GM12878 (cell line): Measurements from ENCODE around the gene TBX10. TPM values are rescaled to one million over a fixed set of nuclear protein-coding genes. Genes with fewer than 3 reads are reported as not detected.
A peak's percentile ranks its signal among the peaks of the same experiment; 100 is the strongest.

Experiments used
- ATAC-seq: fragments of 200-7000 bp; cut with Tn5 transposase; 3 replicates; pipeline ENCODE4 v1.9.1; 2020; ENCODE audit warnings: mild to moderate bottlenecking, moderate library complexity
- BruUV-seq: library from RNA; stranded (reverse); fragments of 400-500 nt; replicated peaks from 2 replicates; lab custom pipeline; 2021; lab: Mats Ljungman, UMichigan
- CTCF ChIA-PET: fragments of 300-600 bp; sonication (Branson Sonifier 250); formaldehyde crosslinking; extraction: SDS; loops from one replicate; lab custom pipeline; 2021; ENCODE audit warnings: inconsistent platforms; lab: Yijun Ruan, JAX
- POLR2A ChIA-PET: fragments of 350-600 bp; formaldehyde crosslinking; extraction: SDS; loops from one replicate; lab custom pipeline; 2021; ENCODE audit warnings: inconsistent platforms; lab: Charles Lee
- RAD21 ChIA-PET: fragments of 300-600 bp; sonication (Branson Sonifier 250); formaldehyde crosslinking; loops from one replicate; lab custom pipeline; 2023; ENCODE audit warnings: antibody characterized with exemption; ENCODE audit not compliant: unreplicated experiment; lab: Charles Lee
- SMC1A ChIA-PET: fragments of 300-600 bp; sonication (Branson Sonifier 250); formaldehyde crosslinking; loops from one replicate; lab custom pipeline; 2023; ENCODE audit not compliant: unreplicated experiment, uncharacterized antibody; lab: Charles Lee
- DNase-seq: peaks from one replicate; pipeline ENCODE4 v3.0.0-alpha.2; 2011; ENCODE audit warnings: low read depth, low spot score
- FAIRE-seq: peaks from 3 replicates; lab custom pipeline; 2011; peaks lifted over from hg19 to GRCh38; lab: Jason Lieb, UNC
- H2AFZ ChIP-seq: 2 replicates; pipeline ENCODE4 v1.6.0; 2011; ENCODE audit warnings: low read depth, low read length, control low read depth; ENCODE audit not compliant: control insufficient read depth
- H3K27ac ChIP-seq: 2 replicates; pipeline ENCODE4 v1.5.1; 2011; ENCODE audit warnings: control low read depth; ENCODE audit not compliant: control insufficient read depth, insufficient read depth
- H3K27me3 ChIP-seq, 2 experiments: replicated peaks in 1 of 2; 2 replicates each; pipeline versions ENCODE4 v1.6.0 to v1.6.1; 2011; ENCODE audit warnings: low read length in 1 of 2; ENCODE audit not compliant: control insufficient read depth in 2 of 2, insufficient read depth in 2 of 2
- H3K36me3 ChIP-seq, 2 experiments: 2 replicates each; pipeline ENCODE4 v1.5.1; 2011; ENCODE audit warnings: low read length in 1 of 2; ENCODE audit not compliant: control insufficient read depth in 2 of 2, insufficient read depth in 2 of 2
- H3K4me1 ChIP-seq: 2 replicates; pipeline ENCODE4 v1.6.1; 2011; ENCODE audit warnings: mild to moderate bottlenecking, low read length, moderate library complexity, mixed read lengths; ENCODE audit not compliant: control insufficient read depth, insufficient read depth
- H3K4me2 ChIP-seq: 2 replicates; pipeline ENCODE4 v1.6.0; 2011; ENCODE audit warnings: control low read depth; ENCODE audit not compliant: control insufficient read depth, insufficient read depth
- H3K4me3 ChIP-seq: fragments of 200-600 bp; sonication (generic); 2 replicates; pipeline ENCODE4 v1.5.1; 2016
- H3K79me2 ChIP-seq: 2 replicates; pipeline ENCODE4 v1.6.0; 2011; ENCODE audit warnings: low read length; ENCODE audit not compliant: control insufficient read depth, insufficient read depth
- H3K9ac ChIP-seq: 2 replicates; pipeline ENCODE4 v1.8.0; 2011; ENCODE audit warnings: low read length, control low read depth, mixed read lengths; ENCODE audit not compliant: control insufficient read depth, insufficient read depth
- H3K9me3 ChIP-seq: replicated peaks from 3 replicates; pipeline ENCODE4 v1.5.1; 2011; ENCODE audit warnings: mild to moderate bottlenecking, low read length; ENCODE audit not compliant: control insufficient read depth, insufficient read depth
- H4K20me1 ChIP-seq: 2 replicates; pipeline ENCODE4 v1.6.0; 2011; ENCODE audit not compliant: control insufficient read depth, insufficient read depth
- BACH1 ChIP-seq: fragments of 450-650 bp; IDR thresholded peaks from 2 replicates; pipeline ENCODE4 v1.6.1; 2017; ENCODE audit warnings: mild to moderate bottlenecking, borderline replicate concordance
- DPF2 ChIP-seq: fragments of 450-650 bp; IDR thresholded peaks from 2 replicates; pipeline ENCODE4 v1.6.1; 2017; ENCODE audit warnings: mild to moderate bottlenecking
- IKZF1 ChIP-seq: fragments of 450-650 bp; conservative IDR thresholded peaks from 2 replicates; pipeline ENCODE4 v1.6.1; 2017; ENCODE audit warnings: antibody characterized with exemption, mild to moderate bottlenecking
- JUNB ChIP-seq: IDR thresholded peaks from 2 replicates; pipeline ENCODE4 v1.6.1; 2016; ENCODE audit warnings: antibody characterized with exemption, mild to moderate bottlenecking
- KDM1A ChIP-seq: fragments of 200-600 bp; sonication (generic); IDR thresholded peaks from 2 replicates; pipeline ENCODE4 v1.6.1; 2016; ENCODE audit warnings: borderline replicate concordance
- NFIC ChIP-seq: IDR thresholded peaks from 2 replicates; pipeline ENCODE4 v1.6.1; 2012; ENCODE audit warnings: low read depth, mild to moderate bottlenecking, inconsistent platforms, low read length, moderate library complexity
- NFYB ChIP-seq: IDR thresholded peaks from 2 replicates; pipeline ENCODE4 v1.6.1; 2011; ENCODE audit warnings: low read depth, mild to moderate bottlenecking, low read length, improper control_type of control experiment, moderate library complexity; ENCODE audit not compliant: insufficient read depth
- NR2C2 ChIP-seq: IDR thresholded peaks from 2 replicates; pipeline ENCODE4 v1.6.1; 2011; ENCODE audit warnings: borderline replicate concordance, low read depth; ENCODE audit not compliant: control insufficient read depth, insufficient read length
- PAX8 ChIP-seq: fragments of 450-650 bp; IDR thresholded peaks from 2 replicates; pipeline ENCODE4 v1.6.1; 2017; ENCODE audit warnings: mild to moderate bottlenecking, moderate library complexity
- SUZ12 ChIP-seq: fragments of 200-600 bp; sonication (generic); IDR thresholded peaks from one replicate; pipeline ENCODE4 v1.6.1; 2018; ENCODE audit warnings: antibody characterized with exemption, mild to moderate bottlenecking; ENCODE audit not compliant: unreplicated experiment
- TCF3 ChIP-seq: IDR thresholded peaks from 2 replicates; pipeline ENCODE4 v1.6.1; 2012; ENCODE audit warnings: low read depth, mild to moderate bottlenecking, low read length, borderline replicate concordance; ENCODE audit not compliant: insufficient read depth
- ZBED1 ChIP-seq: IDR thresholded peaks from 2 replicates; pipeline ENCODE4 v1.6.1; 2016; ENCODE audit warnings: borderline replicate concordance
- WGBS: methylation state at CpG from one replicate; pipeline ENCODE4 v1.1.6; 2016; ENCODE audit warnings: low lambda C conversion rate; ENCODE audit not compliant: insufficient replicate concordance, insufficient coverage; ENCODE audit errors: missing lambda C conversion rate; 5-methylcytosine and 5-hydroxymethylcytosine counted together
- in situ Hi-C: fragments of 300-500 bp; cut with MboI; formaldehyde crosslinking; loops from 9 replicates; pipeline ENCODE4 v1.14.3; 2018; ENCODE audit warnings: mixed read lengths
- intact Hi-C: fragments of 100-400 bp; cut with micrococcal nuclease; formaldehyde crosslinking; loops from one replicate; pipeline ENCODE4 v1.14.2; 2022; ENCODE audit not compliant: unreplicated experiment
- polyA plus RNA-seq, 11 experiments: library from polyadenylated mRNA; depleted of rRNA in 4 of 11; unstranded in 6 of 11; stranded (reverse) in 5 of 11; fragments of >200 nt; fragmentation: Nextera tagmentation in 4 of 11; fragmentation: Illumina TruSeq in 1 of 11; extraction: Ambion mirVana in 4 of 11; extraction: Trizol in 1 of 11; gene quantifications; 1 replicate in 1 of 11; 2 replicates in 10 of 11; pipeline versions ENCODE4 v1.2.1 to v1.2.3, GENCODE V29; 2011 to 2016; ENCODE audit warnings: inconsistent platforms in 2 of 11, missing spikeins in 2 of 11, low read depth in 1 of 11
- total RNA-seq, 4 experiments: library from RNA; depleted of rRNA in 3 of 4; stranded (reverse); fragments of >200 nt in 3 of 4; fragmentation: Illumina TruSeq in 1 of 4; extraction: Trizol in 1 of 4; gene quantifications; 2 replicates each; pipeline versions ENCODE4 v1.2.1 to v1.2.3, GENCODE V29; 2013 to 2021
- TF ChIP-seq, protein P1 (sequence below): IDR thresholded peaks from 2 replicates; pipeline ENCODE4 v1.6.1; 2012; ENCODE audit warnings: low read length, inconsistent platforms
- TF ChIP-seq, protein P2 (sequence below): IDR thresholded peaks from 2 replicates; pipeline ENCODE4 v1.6.1; 2011; ENCODE audit warnings: borderline replicate concordance, low read depth, mild to moderate bottlenecking, moderate library complexity, low read length; ENCODE audit not compliant: insufficient read depth, poor library complexity, severe bottlenecking
- TF ChIP-seq, protein P3 (sequence below): fragments of 450-650 bp; IDR thresholded peaks from 2 replicates; pipeline ENCODE4 v1.6.1; 2016; ENCODE audit warnings: mild to moderate bottlenecking

Gene TBX10
- total and polyA plus RNA-seq, 10 of the 15 experiments (the other 5 are each of a cell fraction or from before 2014, with no cell fraction given), result 0.10 to 0.44 (median 0.20) TPM; not detected in 4

DNA sequence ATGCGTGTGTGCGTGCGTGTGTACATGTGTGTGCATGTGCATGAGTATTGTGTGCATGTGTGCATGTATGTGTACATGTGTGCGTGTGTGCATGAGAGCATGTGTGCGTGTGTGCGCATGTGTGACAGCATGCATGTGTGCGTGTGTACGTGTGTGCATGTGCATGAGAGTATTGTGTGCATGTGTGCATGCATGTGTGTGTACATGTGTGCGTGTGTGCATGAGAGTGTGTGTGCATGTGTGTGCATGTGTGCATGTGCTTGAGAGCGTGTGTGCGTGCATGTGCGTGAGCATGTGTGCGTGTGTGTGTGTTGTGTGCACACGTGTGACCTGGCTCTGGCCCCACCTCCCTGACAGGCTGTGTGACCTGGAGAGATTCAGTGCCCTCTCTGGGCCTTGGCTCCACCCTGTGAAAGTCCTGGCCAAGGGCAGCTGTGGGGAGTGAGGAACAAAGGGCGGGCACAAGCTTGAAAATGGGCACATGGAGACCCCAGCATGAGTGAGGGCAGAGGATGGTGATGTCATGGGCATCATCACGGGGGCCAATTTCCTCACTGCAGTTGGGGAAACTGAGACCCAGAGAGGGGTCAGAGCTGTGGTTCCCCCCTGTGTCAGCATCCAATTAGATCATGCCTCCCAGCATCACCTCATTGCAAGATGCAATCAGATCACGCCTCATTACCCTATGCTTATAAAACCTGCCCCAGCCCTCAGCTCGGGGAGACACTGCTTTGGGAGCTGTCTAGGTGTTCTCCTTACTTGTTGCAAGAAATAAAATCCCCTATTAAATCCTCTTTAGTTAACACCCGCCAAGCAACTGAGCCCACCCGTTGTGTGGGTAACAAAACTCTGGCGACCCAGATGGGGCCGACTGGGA is 10.3 kb upstream of the TBX10 start:
- Histone ChIP-seq H2AFZ (peak overlapping the region; percentile 83), H3K4me2 (peak overlapping the region; percentile 75), H3K9ac (peak overlapping the region; percentile 68), H3K4me1 (peaks cover 57% of the 10 kb centered on the region), H3K79me2 (no peaks in the 10 kb centered on the region), H3K27me3 (no peaks in the 10 kb centered on the region), H3K36me3 (no peaks in the 10 kb centered on the region), H4K20me1 (no peaks in the 10 kb centered on the region), H3K4me3 (peak overlapping the region; percentile 72), H3K9me3 (peaks cover 3% of the 10 kb centered on the region; the same call in 2 of the 3 replicates), H3K27ac (peak overlapping the region; percentile 78)
- ChIA-PET RAD21 (interaction anchor here (0.7 to 2.9 kb wide), 3 partner anchors 9 to 20 kb away, joined by 3 to 14 read pairs (median 11); partner anchors contain the start of gene NUDT8), CTCF (interaction anchor here (0.6 to 8.4 kb wide), 9 partner anchors 8 to 73 kb away, joined by 3 to 132 read pairs (median 5); partner anchors contain the start of gene NUDT8), SMC1A (interaction anchor here (0.8 to 6.2 kb wide), 5 partner anchors 7 to 73 kb away, joined by 3 to 69 read pairs (median 4); no protein-coding TSS in a partner anchor), POLR2A (interaction anchor here (1.5 to 3.8 kb wide), 2 partner anchors 20 to 36 kb away, joined by 6 to 16 read pairs; partner anchors contain the start of gene NUDT8)
- 61% methylated on average over 22 of the region's 22 CpGs for WGBS
- FAIRE-seq (peak; percentile 77), ATAC-seq (peak; percentile 12), DNase-seq (no peak)
- in situ Hi-C loops (no loop called here), intact Hi-C loops (no loop called here)
- BruUV-seq, result no TSS peak
- TF ChIP-seq DPF2 (no peak), ZBED1 (no peak; the same call in 1 of the 2 replicates), NFYB (peak; percentile 75), JUNB (no peak), NFIC (peak; percentile 35), IKZF1 (no peak), SUZ12 (no peak), TCF3 (0 out of 2 replicates have a peak, but pooled peaks have one; percentile 52), NR2C2 (peak; percentile 61), PAX8 (peak; percentile 90; the same call in 1 of the 2 replicates), KDM1A (peak; percentile 99; the same call in 1 of the 2 replicates), BACH1 (no peak)
- TF ChIP-seq, protein P1, sequence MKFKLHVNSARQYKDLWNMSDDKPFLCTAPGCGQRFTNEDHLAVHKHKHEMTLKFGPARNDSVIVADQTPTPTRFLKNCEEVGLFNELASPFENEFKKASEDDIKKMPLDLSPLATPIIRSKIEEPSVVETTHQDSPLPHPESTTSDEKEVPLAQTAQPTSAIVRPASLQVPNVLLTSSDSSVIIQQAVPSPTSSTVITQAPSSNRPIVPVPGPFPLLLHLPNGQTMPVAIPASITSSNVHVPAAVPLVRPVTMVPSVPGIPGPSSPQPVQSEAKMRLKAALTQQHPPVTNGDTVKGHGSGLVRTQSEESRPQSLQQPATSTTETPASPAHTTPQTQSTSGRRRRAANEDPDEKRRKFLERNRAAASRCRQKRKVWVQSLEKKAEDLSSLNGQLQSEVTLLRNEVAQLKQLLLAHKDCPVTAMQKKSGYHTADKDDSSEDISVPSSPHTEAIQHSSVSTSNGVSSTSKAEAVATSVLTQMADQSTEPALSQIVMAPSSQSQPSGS, result no peak
- TF ChIP-seq, protein P2, sequence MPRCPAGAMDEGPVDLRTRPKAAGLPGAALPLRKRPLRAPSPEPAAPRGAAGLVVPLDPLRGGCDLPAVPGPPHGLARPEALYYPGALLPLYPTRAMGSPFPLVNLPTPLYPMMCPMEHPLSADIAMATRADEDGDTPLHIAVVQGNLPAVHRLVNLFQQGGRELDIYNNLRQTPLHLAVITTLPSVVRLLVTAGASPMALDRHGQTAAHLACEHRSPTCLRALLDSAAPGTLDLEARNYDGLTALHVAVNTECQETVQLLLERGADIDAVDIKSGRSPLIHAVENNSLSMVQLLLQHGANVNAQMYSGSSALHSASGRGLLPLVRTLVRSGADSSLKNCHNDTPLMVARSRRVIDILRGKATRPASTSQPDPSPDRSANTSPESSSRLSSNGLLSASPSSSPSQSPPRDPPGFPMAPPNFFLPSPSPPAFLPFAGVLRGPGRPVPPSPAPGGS, result peak; percentile 96
- TF ChIP-seq, protein P3, sequence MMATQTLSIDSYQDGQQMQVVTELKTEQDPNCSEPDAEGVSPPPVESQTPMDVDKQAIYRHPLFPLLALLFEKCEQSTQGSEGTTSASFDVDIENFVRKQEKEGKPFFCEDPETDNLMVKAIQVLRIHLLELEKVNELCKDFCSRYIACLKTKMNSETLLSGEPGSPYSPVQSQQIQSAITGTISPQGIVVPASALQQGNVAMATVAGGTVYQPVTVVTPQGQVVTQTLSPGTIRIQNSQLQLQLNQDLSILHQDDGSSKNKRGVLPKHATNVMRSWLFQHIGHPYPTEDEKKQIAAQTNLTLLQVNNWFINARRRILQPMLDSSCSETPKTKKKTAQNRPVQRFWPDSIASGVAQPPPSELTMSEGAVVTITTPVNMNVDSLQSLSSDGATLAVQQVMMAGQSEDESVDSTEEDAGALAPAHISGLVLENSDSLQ, result peak; percentile 36; the same call in 1 of the 2 replicates
